A549 (cell line): ENCODE results near the gene RFX3.

Experiments used
- KDM5A ChIP-seq: fragments of 200-600 bp; sonication (generic); IDR thresholded peaks from 2 replicates; pipeline ENCODE4 v1.6.1; 2016; ENCODE audit warnings: antibody characterized with exemption, mild to moderate bottlenecking
- NFE2L2 ChIP-seq: fragments of 150-350 bp; conservative IDR thresholded peaks from 2 replicates; pipeline ENCODE4 v1.6.1; 2014; ENCODE audit warnings: low read length
- NPAS2 ChIP-seq: fragments of 250-450 bp; sonication (Bioruptor Pico); IDR thresholded peaks from 2 replicates; pipeline ENCODE4 v1.8.0; 2022; ENCODE audit warnings: mild to moderate bottlenecking, moderate library complexity, borderline replicate concordance
- POLR2A ChIP-seq: IDR thresholded peaks from 2 replicates; pipeline ENCODE4 v1.6.1; 2012; ENCODE audit warnings: mild to moderate bottlenecking, low read length
- SMC3 ChIP-seq: fragments of >200 bp; sonication (Bioruptor Twin); formaldehyde crosslinking; IDR thresholded peaks from 3 replicates; pipeline ENCODE4 v1.6.1; 2018; ENCODE audit warnings: inconsistent platforms
- TP53 ChIP-seq: fragments of 250-450 bp; sonication (Bioruptor Pico); IDR thresholded peaks from 2 replicates; pipeline ENCODE4 v1.5.0; 2021; ENCODE audit warnings: mild to moderate bottlenecking, moderate library complexity
- TF ChIP-seq, protein P1 (sequence below): fragments of >200 bp; sonication (Bioruptor Twin); formaldehyde crosslinking; IDR thresholded peaks from 3 replicates; pipeline ENCODE4 v1.5.1; 2016
- TF ChIP-seq, protein P2 (sequence below): fragments of 150-350 bp; IDR thresholded peaks from 2 replicates; pipeline ENCODE4 v1.6.1; 2014; ENCODE audit warnings: low read depth, mild to moderate bottlenecking, low read length
- TF ChIP-seq, protein P3 (sequence below): IDR thresholded peaks from 2 replicates; pipeline ENCODE4 v1.6.1; 2012; ENCODE audit warnings: low read depth, borderline replicate concordance
- TF ChIP-seq, protein P4 (sequence below): IDR thresholded peaks from 2 replicates; pipeline ENCODE4 v1.6.1; 2012
- TF ChIP-seq, protein P5 (sequence below): fragments of 250-450 bp; sonication (Bioruptor Pico); IDR thresholded peaks from 2 replicates; pipeline ENCODE4 v1.5.0; 2020; ENCODE audit warnings: low read depth, mild to moderate bottlenecking, moderate library complexity

DNA sequence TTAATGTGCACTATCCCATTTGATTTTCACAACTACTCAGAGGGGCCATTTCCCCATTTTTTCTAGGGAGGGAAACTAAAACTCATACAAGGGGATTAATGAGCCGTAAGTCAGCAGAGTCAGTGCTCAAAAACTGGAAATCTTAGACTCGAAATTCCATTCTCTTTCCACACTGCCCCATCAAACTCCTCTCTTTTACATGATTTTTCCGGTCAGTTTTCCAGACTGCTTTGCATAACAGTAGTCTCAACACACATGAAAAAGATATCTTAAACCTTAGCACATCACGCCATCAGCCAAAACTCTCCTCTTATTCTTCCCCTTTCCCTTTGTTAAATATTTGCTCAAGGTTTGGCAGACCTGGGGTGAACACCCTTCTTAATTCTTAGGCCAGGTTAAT lies 332.0 kb downstream of the RFX3 start:
- TF ChIP-seq, protein P1, sequence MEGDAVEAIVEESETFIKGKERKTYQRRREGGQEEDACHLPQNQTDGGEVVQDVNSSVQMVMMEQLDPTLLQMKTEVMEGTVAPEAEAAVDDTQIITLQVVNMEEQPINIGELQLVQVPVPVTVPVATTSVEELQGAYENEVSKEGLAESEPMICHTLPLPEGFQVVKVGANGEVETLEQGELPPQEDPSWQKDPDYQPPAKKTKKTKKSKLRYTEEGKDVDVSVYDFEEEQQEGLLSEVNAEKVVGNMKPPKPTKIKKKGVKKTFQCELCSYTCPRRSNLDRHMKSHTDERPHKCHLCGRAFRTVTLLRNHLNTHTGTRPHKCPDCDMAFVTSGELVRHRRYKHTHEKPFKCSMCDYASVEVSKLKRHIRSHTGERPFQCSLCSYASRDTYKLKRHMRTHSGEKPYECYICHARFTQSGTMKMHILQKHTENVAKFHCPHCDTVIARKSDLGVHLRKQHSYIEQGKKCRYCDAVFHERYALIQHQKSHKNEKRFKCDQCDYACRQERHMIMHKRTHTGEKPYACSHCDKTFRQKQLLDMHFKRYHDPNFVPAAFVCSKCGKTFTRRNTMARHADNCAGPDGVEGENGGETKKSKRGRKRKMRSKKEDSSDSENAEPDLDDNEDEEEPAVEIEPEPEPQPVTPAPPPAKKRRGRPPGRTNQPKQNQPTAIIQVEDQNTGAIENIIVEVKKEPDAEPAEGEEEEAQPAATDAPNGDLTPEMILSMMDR, result no peak
- TF ChIP-seq SMC3 (no peak), NFE2L2 (no peak), POLR2A (no peak), TP53 (no peak), NPAS2 (no peak), KDM5A (no peak)
- TF ChIP-seq, protein P2, sequence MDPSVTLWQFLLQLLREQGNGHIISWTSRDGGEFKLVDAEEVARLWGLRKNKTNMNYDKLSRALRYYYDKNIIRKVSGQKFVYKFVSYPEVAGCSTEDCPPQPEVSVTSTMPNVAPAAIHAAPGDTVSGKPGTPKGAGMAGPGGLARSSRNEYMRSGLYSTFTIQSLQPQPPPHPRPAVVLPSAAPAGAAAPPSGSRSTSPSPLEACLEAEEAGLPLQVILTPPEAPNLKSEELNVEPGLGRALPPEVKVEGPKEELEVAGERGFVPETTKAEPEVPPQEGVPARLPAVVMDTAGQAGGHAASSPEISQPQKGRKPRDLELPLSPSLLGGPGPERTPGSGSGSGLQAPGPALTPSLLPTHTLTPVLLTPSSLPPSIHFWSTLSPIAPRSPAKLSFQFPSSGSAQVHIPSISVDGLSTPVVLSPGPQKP, result no peak
- TF ChIP-seq, protein P3, sequence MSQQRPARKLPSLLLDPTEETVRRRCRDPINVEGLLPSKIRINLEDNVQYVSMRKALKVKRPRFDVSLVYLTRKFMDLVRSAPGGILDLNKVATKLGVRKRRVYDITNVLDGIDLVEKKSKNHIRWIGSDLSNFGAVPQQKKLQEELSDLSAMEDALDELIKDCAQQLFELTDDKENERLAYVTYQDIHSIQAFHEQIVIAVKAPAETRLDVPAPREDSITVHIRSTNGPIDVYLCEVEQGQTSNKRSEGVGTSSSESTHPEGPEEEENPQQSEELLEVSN, result no peak
- TF ChIP-seq, protein P4, sequence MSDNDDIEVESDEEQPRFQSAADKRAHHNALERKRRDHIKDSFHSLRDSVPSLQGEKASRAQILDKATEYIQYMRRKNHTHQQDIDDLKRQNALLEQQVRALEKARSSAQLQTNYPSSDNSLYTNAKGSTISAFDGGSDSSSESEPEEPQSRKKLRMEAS, result no peak
- TF ChIP-seq, protein P5, sequence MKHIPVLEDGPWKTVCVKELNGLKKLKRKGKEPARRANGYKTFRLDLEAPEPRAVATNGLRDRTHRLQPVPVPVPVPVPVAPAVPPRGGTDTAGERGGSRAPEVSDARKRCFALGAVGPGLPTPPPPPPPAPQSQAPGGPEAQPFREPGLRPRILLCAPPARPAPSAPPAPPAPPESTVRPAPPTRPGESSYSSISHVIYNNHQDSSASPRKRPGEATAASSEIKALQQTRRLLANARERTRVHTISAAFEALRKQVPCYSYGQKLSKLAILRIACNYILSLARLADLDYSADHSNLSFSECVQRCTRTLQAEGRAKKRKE, result no peak
